Hematopoietic multipotent progenitor cell treated with erythropoietin and hydrocortisone succinate and interleukin-3 and kit ligand, for 8 days (in vitro differentiated cells): Measurements from ENCODE around the gene CCDC185.

ENCODE experiments used
- DNase-seq: peaks from one replicate; pipeline ENCODE4 v3.0.0-alpha.2; 2015

The CCDC185 gene

GRCh38 chr1:223443397-223443796 is 50.2 kb downstream of the CCDC185 start:
- no peak for DNase-seq

GRCh38 chr1:223444411-223444810 is 51.2 kb downstream of the CCDC185 start:
- no peak for DNase-seq
